ENCODE measurements around the gene ADAMTSL1.

GRCh38 chr9:18678821-18679590, 205.1 kb downstream of the ADAMTSL1 start:
- TF ChIP-seq POLR2A (IDR thresholded peaks at IDR 0.05): no peak
- no peak for TF ChIP-seq CTCF (IDR thresholded peaks at IDR 0.05)
- no peak for TF ChIP-seq EP300 (IDR thresholded peaks at IDR 0.05)

Data from suprapubic skin (tissue), 3 donors.